Measurements from ENCODE around the gene ARHGAP24.

Gene ARHGAP24

DNA sequence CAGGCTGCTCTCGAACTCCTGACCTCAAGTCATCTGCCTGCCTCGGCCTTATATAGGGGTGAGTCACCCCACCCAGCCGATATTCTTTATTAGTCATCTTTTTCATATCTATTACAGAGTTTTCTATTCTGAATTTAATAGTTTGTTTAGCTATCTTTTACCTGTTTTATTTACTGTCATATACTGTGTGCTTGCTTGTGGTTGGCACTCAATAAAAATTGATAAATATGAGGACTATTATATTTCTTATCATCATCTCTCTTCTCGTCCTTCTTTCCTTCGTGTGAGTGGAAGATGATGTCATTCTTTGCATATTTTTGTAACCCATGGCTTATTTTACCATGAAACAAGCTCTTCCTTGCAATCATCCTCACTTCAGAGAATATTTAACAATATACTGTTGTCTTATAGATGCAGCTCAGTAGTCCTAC, 265.5 kb downstream of the ARHGAP24 start:
- DNase-seq (ENCODE audit: low read depth in 2 of 2), result no peak

DNA sequence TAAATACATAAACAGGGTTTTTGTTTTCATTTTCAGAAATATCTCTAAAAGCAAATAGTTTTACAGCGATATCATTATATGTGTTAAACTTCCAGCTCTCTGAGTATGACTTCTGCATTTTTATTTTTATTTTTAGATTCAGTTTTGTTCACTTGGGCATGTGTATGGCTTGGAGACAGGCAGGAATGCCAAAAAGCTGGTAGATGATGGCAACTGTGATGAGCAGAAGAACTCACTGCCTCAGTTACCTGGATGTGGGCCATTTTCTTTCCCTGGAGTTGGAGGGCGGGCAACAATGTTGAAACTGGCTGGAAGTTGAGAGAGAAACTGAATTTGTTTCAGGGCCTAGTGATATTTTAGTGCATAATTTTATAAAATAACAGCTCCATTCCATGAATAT, 266.4 kb downstream of the ARHGAP24 start:
- no peak for DNase-seq (ENCODE audit: low read depth in 2 of 2)

DNA sequence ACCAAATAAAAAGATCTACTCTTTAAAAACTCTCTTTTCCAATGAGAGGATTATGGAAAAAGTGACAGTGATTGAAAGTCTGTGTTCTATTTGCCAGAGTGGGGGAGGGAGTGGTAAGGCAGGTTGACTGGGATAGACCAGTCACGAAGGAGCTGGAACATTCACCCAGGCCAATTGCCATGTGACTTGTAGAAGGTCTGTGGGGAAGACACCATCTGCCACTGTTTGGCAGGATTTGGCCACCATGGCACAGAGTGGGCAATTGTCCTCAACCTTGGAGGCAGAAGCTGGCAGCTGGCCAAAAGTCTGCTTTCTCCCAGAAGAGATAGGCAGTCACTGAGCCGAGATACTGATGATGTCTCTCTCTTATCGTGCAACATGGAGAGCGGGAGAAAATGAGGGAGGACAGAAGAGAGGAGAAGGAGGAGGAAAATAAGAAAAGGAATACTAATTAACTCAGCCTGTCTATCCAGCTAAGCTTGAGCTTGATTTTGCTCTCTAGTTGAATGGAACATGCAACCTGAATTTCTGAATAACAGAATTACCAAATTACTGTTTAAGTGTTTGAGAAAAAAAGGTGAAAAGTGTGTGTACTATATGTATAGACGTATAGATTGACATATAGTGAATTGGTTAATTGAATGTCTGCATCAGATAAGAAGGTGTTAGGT, 267.1 kb downstream of the ARHGAP24 start:
- DNase-seq (ENCODE audit: low read depth in 2 of 2), result no peak

DNA sequence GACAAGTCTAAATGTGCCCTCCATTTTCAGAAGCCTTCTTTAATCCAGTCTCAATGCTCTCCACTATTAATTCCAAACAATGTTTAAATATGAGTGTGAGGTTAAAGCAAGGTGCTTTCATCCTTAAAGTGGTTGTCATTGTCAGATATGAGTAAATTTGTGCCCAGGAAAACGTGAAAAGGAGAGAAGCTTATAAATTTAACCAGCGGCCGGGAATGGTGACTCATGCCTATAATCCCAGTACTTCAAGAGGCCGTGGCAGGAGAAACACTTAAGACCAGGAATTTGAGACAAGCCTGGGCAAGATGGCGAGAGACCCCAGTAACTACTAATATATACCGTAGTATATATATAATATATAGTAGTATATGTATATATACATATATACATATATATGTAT, 270.0 kb downstream of the ARHGAP24 start:
- DNase-seq (ENCODE audit: low read depth in 2 of 2), result no peak

DNA sequence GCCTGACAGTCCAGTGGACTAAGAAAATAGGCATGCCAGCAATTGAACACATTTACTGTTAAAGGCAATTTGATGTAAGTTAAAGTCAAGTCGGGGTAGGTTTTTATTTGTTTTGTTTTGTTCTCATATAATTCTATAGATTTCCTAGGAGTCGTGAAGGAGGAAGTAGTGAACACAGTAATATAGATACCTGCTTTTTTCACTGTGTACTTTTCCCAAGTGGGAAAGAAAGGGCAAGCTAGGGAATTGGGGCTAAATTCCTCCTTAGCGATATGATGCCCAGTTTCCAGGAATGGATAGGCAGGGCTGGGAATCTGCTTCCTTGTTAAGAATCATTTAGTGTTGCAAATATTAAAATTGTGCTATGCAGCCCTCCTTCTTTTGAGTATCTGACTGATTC, 271.0 kb downstream of the ARHGAP24 start:
- DNase-seq (ENCODE audit: low read depth in 2 of 2), result no peak

DNA sequence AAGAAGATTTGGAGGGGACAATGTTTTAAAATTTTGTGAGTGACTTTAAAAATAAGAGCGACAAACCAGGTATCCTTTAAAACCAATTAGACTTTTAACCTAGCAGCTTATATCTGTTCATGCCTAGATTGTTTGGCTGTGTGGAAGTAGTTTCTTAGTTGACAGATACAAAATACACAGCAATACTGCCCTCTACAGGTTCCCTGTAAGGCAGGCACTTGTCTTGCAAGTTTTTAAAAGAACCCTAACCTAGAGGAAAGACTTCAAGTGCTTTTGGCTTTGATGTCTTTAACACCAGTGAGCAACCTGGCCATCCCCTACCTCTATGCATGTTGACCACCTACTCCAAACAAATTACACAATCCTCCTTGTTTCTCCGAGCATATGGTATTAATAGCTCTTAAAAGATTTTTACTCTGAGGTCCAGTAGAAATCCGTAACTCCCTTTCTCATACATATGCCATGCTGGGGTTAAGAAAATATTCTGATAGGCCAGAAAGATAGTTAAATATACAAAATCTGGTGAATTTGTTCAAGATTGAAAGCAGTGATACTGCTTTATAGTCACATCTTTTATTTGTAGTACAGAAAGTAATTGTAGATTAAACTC, 273.0 kb downstream of the ARHGAP24 start:
- no peak for DNase-seq (ENCODE audit: low read depth in 2 of 2)

DNA sequence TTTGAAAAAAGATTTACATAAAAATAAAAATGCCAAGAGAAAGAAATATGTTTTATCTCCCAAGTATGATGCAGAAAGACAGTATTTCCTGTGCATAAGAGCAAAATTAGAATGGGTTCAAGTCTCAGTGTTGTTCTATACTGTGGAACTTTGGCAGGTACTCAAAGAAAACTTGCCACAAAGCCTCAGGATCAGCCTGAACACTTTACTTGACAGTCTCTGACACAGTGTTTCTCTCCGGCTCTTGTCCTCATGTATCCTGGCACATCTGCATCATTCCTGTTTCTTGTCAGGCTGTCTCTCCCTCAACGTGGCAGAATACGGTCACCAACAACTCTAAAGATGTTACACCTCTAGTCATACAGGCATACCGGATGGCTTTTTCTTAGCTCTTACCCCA, 273.7 kb downstream of the ARHGAP24 start:
- DNase-seq (ENCODE audit: low read depth in 2 of 2), result no peak

DNA sequence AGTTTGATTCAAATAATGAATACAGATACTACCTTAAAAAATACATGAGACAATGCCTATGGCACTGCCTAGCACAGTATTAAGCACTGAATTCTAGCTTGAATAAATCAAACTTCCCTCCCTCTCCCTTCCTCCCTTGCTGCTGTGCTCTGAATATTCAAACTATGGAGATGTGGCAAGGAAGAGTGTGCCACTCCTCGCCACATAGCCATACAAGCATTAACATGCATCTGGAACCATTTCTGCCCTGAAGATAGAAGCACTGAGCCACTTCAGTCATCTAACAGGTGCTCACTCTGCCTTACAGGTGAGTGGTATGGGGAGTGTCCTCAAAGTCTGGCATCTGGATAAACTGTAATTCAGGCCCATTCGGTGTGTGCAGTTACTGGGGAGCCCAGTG, 276.9 kb downstream of the ARHGAP24 start:
- no peak for DNase-seq (ENCODE audit: low read depth in 2 of 2)

DNA sequence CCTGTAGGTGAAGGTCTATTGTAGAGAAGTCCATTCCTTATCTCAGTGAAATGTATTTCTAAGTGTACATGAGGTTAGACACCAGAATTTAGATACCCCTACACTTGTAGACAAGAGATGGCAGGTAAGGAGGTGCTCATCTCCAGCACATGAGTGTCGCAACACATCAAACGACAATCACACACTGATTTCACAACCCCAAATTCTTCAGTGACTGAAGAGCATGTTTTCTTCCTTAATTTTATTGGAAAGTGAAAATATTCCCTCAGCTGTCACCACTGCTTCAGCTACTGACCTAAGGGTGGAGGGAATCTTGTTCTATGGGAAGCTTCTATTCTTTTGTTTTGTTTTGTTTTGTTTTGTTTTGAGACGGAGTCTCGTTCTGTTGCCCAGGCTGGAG, 280.3 kb downstream of the ARHGAP24 start:
- no peak for DNase-seq (ENCODE audit: low read depth in 2 of 2)

DNA sequence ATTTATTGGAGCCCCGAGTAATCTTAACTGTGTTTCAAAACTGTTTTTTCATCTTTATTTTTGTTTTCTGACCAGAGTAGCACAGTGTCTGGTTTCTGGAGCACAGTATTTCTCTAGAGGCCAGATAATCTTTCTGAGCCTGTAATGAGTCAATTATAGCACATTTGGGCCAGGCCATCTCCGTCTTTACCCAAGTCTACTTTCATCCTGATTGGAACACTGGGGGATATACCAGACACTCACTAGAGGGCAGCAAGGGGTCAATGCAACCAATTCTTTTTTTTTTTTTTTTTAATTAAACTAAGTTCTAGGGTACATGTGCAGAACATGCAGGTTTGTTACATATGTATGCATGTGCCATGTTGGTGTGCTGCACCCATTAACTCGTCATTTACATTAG, 282.0 kb downstream of the ARHGAP24 start:
- DNase-seq (ENCODE audit: low read depth in 2 of 2), result no peak

DNA sequence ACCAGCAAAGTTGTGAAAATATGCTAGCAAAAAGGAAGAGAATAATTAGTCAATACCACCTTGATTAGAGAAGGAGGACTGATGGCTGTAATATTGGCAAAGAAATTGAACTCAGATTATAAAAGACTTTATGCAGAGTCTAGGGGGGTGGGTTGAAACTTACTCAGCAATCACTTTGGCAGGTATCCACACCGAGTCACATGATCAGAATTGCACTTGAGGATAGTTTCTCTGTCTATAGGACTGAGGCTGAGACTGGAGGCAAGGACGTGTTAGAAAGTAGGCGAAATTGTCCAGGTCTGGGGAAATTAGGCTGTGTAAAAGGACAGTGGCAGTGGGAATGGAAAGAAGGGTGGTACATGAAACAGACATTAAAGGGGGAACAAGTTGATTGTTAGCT, 284.4 kb downstream of the ARHGAP24 start:
- no peak for DNase-seq (ENCODE audit: low read depth in 2 of 2)

DNA sequence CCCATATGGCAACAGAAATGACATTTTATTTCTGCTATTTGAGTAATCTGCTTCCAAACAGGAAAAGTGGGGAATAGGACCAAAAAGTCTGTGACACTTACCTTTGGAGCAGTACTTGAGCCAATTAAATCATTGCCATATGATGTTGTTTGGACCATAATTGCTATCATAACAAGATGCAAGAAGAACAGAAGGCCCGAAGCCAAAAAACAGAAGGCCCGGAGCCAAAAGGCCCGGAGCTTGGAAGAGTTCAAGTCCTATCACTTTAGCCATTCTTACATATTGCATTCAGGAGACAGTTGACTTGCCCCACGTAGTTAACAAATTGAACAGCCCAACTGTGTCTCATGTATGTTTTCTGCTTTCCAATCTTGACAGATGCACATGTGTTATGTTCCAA, 285.6 kb downstream of the ARHGAP24 start:
- DNase-seq (ENCODE audit: low read depth in 2 of 2), result no peak

DNA sequence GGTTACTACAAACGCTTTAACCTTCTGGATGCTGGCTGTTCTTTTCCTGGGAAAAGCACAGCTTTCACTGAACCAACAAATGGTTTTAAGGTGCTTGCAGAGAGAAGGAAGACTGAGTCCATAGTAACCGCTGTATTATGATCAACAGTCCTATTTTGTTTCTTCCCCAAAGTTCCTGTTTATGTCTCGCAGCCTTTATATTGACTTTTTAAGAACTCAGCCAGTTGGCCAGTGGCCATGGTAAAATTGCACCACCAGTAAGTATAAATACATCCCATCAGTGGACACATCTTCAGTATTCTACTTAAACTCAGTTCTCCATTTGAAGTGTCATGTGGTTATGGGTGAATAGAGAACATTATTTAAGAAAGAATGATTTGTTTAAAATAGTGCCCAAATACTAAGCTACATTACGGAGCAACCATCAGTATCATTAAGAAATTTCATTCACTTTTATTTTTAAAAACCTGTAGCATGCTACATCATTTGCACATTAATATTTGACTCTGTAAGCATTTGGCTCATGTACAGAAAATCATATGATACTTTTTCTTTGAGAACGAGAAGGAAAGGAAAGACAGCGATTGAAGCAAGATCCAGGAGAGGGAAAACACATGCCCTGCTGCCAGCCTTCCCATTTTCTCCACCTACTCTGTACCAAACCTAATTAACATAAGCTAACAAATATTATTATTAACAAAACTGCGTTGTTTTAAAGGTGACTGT, 287.0 kb downstream of the ARHGAP24 start:
- DNase-seq (ENCODE audit: low read depth in 2 of 2), result no peak

DNA sequence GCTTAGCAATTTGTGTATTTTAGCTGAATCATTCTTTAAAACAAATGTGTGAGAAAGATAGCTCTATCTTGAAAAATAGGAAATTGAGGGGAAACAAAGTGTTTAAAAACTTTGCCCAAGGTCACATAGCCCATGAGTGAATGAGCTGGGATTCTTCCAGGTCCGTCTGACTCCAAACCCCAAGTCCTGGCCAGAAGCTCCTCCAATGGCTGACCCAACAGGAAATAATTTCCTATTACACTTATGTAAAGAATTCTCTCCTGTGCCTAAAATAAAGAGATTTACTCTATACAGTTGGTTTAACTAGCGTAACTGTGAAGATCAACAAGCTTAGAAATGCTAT, 287.6 kb downstream of the ARHGAP24 start:
- DNase-seq (ENCODE audit: low read depth in 2 of 2), result no peak

DNA sequence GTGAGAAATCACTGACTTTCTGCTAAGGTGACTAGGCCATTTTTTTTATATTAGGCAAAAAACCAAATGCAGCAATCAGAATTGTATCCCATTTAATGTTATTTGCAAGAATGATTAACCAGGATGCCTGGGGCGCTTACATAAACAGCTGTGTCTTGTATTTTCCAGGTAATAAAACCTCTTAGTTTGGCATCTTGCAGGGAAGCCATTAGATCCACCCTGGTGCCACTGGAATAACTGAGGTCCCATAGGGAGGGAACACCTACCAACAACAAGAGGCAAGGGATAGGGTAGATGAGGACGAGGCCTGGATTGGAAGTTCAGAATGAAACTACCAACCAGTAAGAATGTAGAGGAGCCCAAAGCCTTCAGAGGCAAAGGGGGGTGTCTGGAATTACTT, 288.3 kb downstream of the ARHGAP24 start:
- no peak for DNase-seq (ENCODE audit: low read depth in 2 of 2)

DNA sequence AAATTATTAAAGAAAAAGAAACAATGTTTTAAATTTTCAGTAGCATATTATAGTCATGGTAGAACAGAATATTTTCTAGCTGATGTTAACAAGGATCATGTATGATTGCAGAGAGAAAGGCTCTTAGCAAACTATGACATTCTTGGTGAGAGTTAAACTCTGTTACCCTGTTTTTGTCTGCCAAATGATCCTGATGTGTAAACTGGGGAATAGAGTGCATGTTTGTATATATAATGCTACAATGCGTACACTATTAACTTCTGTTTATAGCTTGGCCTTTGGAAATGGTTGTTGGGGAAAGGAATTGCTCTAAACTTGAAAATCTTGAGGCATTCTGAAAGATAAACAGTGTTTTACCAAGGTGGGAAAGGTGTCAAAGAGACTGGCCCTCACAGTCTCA, 292.7 kb downstream of the ARHGAP24 start:
- no peak for DNase-seq (ENCODE audit: low read depth in 2 of 2)

DNA sequence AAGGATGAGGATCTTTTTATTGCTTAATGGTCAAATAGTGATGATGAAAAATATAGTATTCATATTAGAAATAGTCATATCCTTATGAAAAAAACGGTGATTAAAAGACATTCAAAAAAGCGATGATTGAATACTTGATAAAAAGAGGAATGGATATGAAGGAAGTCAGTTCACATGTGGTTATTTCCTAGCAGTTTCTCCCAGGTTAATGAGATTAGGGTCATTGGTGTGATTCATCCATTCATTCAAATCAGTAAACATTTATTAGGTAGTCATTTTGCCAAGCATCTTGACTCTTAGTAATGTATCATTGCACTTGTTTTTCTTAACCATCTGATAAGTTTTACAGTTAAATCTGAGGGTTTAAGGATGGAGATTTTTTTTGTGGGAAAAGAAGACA, 294.1 kb downstream of the ARHGAP24 start:
- DNase-seq (ENCODE audit: low read depth in 2 of 2), result no peak

DNA sequence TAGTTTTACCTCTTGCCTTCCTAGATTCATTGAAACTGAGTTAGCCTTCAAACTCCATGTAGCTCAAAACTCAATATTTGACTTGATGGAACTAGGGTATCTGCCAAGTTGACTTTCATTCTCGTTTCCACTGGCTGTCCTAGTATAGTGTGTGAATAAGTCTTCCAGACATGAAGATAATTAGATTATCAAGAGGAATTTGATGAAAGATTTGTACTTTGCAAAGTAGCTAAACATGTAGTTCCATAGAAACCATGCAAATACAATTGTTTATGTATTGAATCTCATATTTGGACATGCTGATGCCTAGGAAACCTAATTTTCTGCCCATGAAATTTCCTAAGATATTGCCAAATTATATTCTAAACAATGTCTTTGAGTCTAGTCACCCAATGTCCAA, 297.5 kb downstream of the ARHGAP24 start:
- DNase-seq (ENCODE audit: low read depth in 2 of 2), result no peak

DNA sequence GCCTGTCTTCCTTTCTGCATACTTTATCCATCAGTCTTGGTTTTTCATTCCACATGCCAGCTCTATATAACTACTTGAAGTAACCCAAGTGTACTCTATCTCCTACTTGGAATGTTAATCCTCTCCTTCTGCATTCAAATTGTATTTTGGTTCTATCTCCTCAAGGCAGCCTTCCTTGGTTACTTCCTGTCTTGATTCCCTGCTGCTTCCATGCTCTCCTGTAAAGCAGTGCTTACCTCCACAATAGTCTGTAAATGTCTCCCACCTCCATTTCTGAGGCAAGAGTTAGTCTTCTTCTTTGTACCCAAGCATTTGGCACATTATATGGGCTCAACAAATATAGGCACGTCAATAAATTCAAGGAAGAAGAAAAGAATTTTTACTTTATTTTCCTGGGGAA, 298.4 kb downstream of the ARHGAP24 start:
- DNase-seq (ENCODE audit: low read depth in 2 of 2), result no peak

DNA sequence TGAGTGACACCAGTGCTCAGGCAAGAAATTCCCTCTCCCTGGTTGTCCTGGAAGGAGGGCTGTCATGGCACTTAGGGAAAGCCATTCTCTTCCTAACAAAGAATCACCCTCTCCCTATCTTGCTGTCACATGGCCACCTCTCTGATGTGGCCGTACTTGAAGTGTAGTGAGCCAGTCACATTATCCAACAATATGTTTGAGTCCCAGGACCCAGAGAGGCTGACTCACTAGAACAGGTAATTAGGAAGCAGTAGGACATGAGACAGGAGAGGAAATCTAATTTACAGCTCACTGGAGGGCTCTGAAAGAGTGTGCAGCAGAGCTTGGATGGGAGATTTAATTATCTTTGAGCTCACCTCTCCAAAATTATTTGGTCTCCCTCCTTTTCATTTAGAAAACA, 299.1 kb downstream of the ARHGAP24 start:
- DNase-seq (ENCODE audit: low read depth in 2 of 2), result no peak

DNA sequence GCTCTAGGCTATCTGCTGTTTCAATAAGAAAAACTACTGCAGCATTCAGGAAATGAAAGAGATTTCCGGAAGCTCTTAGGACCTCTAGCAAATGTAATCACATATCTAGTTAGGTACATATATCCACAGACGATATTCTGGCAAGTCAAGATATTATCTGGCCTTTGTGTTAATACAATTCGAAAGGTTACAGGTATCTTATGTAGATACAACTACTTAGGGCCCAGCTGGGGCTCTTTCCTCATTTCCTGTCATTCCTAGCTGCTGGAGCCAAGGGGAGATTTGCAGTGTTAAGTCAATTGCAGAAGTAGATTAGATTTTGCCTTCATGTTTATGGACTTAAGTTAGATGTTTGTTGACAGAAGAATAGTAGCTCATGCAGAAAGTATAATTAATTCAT, 299.5 kb downstream of the ARHGAP24 start:
- no peak for DNase-seq (ENCODE audit: low read depth in 2 of 2)

DNA sequence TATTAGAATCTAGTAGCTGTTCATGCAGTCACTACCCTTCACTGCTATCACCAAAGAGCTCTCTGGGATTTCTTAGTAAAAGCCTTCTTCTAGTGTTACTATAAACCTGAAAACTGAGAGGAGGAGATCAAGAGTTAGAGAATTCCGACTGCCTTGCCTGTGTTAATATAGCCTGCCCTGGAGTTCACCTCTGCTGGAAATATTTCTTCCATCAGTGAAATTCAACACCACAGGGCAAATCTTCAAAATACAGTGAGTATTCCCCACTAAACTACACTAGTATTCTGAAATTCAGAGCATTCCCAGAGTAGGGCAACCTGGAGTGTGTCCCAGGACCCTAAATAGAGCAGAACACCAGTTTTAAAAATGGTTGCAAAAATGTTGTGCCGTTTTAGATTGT, 301.1 kb downstream of the ARHGAP24 start:
- no peak for DNase-seq (ENCODE audit: low read depth in 2 of 2)

DNA sequence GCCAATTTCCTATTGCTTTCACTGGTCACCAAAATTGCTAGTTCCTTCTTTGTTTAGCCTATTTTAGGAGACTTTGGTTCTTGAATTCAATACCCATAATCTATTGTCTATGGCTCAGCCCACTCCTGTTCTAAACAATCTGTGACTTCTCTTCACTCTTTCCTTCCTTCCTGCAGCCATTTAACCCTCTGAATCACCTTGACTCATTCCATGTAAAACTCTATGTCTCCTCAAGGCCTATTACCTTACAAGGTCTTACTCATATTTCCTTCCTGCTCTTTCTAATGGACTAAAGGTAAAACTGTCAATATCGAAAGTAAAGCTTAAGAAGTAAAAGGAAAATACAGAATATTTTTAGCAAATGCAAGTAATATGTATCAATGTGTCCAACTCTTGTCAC, 301.6 kb downstream of the ARHGAP24 start:
- no peak for DNase-seq (ENCODE audit: low read depth in 2 of 2)
